Neural cell (in vitro differentiated cells): ENCODE results near the gene FBRSL1.

ENCODE experiments used
- EP300 ChIP-seq: fragments of 450-650 bp; conservative IDR thresholded peaks from 2 replicates; pipeline ENCODE4 v1.6.1; 2014; ENCODE audit warnings: antibody characterized with exemption, mild to moderate bottlenecking, moderate library complexity; ENCODE audit not compliant: poor library complexity, severe bottlenecking
- EZH2 ChIP-seq: fragments of 200-600, 300-800 bp; shearing (Covaris generic), sonication (generic); IDR thresholded peaks from 2 replicates; pipeline ENCODE4 v1.6.1; 2014; ENCODE audit warnings: antibody characterized with exemption, low read length, borderline replicate concordance, mild to moderate bottlenecking; ENCODE audit not compliant: insufficient read depth, poor library complexity, severe bottlenecking
- TF ChIP-seq, protein P1 (sequence below): fragments of 450-650 bp; IDR thresholded peaks from 2 replicates; pipeline ENCODE4 v1.5.1; 2014; ENCODE audit warnings: antibody characterized with exemption, mild to moderate bottlenecking, moderate library complexity; ENCODE audit not compliant: poor library complexity, severe bottlenecking

DNA sequence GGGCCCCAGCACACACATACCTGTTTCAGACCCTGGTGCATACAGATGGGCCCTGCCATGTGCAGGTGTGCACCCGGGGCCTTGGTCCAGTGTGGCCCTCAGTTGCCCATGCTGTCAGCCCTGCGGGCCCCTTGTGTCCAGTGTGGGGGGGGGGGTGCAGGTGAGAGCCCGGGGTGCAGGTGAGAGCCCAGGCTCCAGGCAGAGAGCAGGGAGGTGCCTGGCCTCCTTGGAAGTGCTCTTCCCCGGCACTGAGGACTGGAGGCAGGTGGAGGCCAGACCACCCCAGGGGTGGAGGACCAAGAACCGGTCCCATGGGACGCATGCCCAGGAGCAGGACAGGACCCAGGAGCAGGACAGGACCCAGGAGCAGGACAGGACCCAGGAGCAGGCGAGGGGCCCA is 40.9 kb downstream of the FBRSL1 start:
- TF ChIP-seq, protein P1, sequence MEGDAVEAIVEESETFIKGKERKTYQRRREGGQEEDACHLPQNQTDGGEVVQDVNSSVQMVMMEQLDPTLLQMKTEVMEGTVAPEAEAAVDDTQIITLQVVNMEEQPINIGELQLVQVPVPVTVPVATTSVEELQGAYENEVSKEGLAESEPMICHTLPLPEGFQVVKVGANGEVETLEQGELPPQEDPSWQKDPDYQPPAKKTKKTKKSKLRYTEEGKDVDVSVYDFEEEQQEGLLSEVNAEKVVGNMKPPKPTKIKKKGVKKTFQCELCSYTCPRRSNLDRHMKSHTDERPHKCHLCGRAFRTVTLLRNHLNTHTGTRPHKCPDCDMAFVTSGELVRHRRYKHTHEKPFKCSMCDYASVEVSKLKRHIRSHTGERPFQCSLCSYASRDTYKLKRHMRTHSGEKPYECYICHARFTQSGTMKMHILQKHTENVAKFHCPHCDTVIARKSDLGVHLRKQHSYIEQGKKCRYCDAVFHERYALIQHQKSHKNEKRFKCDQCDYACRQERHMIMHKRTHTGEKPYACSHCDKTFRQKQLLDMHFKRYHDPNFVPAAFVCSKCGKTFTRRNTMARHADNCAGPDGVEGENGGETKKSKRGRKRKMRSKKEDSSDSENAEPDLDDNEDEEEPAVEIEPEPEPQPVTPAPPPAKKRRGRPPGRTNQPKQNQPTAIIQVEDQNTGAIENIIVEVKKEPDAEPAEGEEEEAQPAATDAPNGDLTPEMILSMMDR: no peak
- TF ChIP-seq EZH2: no peak
- TF ChIP-seq EP300: no peak
